ENCODE data around the gene ZC3HAV1L.

GRCh38 chr7:138978541-138979184 lies 57.2 kb downstream of the ZC3HAV1L start:
- TF ChIP-seq CTCF (conservative IDR thresholded peaks at IDR 0.05) = no peak
- no peak for TF ChIP-seq ZFX (IDR thresholded peaks at IDR 0.05)

All from C4-2B (cell line).